NOMO-1 treated with dmso at 0.1 percent for 144 hours (cell line): ENCODE measurements around the gene ESYT2.

Source experiments
- DNase-seq: peaks from one replicate; lab custom pipeline; 2025; ENCODE audit not compliant: unreplicated experiment; lab: John Stamatoyannopoulos, UW

The ESYT2 gene

GRCh38 chr7:158774952-158775351 lies 54.4 kb downstream of the ESYT2 start:
- no peak for DNase-seq

GRCh38 chr7:158772916-158773315 lies 56.4 kb downstream of the ESYT2 start:
- DNase-seq, result no peak

GRCh38 chr7:158771213-158771834 lies 58.0 kb downstream of the ESYT2 start:
- DNase-seq, result no peak

GRCh38 chr7:158767707-158768106 lies 61.6 kb downstream of the ESYT2 start:
- no peak for DNase-seq

- DNase-seq, result no peak
Measured at GRCh38 chr7:158766570-158767281, 62.6 kb downstream of the ESYT2 start.

GRCh38 chr7:158765020-158765419 lies 64.3 kb downstream of the ESYT2 start:
- DNase-seq, result no peak

- DNase-seq, result no peak
Measured at GRCh38 chr7:158763454-158764033, 65.8 kb downstream of the ESYT2 start.

GRCh38 chr7:158761945-158762344 lies 67.4 kb downstream of the ESYT2 start:
- no peak for DNase-seq

- DNase-seq, result no peak
Measured at GRCh38 chr7:158760936-158761335, 68.4 kb downstream of the ESYT2 start.

- no peak for DNase-seq
Measured at GRCh38 chr7:158760445-158760764, 68.9 kb downstream of the ESYT2 start.

- DNase-seq, result no peak
Measured at GRCh38 chr7:158759749-158760444, 69.4 kb downstream of the ESYT2 start.

- DNase-seq, result no peak
Measured at GRCh38 chr7:158759245-158759614, 70.1 kb downstream of the ESYT2 start.

- no peak for DNase-seq
Measured at GRCh38 chr7:158758586-158759244, 70.6 kb downstream of the ESYT2 start.

GRCh38 chr7:158757404-158757989 lies 71.8 kb downstream of the ESYT2 start:
- no peak for DNase-seq

GRCh38 chr7:158754746-158755444 lies 74.4 kb downstream of the ESYT2 start:
- DNase-seq, result no peak

GRCh38 chr7:158753900-158754299 lies 75.4 kb downstream of the ESYT2 start:
- no peak for DNase-seq

- no peak for DNase-seq
Measured at GRCh38 chr7:158751751-158752150, 77.6 kb downstream of the ESYT2 start.

GRCh38 chr7:158751199-158751598 lies 78.1 kb downstream of the ESYT2 start:
- no peak for DNase-seq

- no peak for DNase-seq
Measured at GRCh38 chr7:158750702-158751101, 78.6 kb downstream of the ESYT2 start.

- no peak for DNase-seq
Measured at GRCh38 chr7:158749396-158749795, 79.9 kb downstream of the ESYT2 start.

GRCh38 chr7:158748335-158748734 lies 81.0 kb downstream of the ESYT2 start:
- no peak for DNase-seq
